Measurements from ENCODE around the gene SPDYE3.
"Not testable (repeated sequence)": the region's sequence is repeated elsewhere in the genome, so short reads cannot be mapped to it uniquely, and the experiment has no call there.

Gene SPDYE3, protein sequence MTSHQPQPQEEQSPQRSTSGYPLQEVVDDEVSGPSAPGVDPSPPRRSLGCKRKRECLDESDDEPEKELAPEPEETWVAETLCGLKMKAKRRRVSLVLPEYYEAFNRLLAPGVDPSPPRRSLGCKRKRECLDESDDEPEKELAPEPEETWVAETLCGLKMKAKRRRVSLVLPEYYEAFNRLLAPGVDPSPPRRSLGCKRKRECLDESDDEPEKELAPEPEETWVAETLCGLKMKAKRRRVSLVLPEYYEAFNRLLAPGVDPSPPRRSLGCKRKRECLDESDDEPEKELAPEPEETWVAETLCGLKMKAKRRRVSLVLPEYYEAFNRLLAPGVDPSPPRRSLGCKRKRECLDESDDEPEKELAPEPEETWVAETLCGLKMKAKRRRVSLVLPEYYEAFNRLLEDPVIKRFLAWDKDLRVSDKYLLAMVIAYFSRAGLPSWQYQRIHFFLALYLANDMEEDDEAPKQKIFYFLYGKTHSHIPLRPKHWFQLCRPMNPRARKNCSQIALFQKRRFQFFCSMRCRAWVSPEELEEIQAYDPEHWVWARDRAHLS

DNA sequence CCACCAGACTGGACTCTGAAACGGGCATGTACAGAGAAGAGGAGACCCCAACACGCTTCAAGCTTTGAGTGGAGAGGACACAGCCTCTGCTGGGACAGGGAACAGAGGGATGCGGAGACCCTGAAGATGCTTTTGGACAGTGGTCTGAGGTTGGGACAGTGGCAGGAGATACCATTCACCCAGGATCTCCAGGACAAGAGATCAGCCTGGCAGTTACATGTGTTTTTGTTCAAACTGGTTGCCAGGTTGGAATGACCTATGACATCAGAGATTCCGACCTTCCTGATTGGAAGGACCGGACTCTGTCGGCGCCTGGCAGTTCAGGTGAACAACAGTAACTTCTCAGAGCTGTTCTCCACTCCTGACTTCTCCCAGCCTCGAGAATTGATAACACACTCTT, at the start of gene SPDYE3:
Gene SPDYE3 (plus strand): TSS at position 301 of the 400 bp plus-strand sequence. CDS start 184 bp downstream, outside the sequence.
- not testable (repeated sequence) for DNase-seq (ENCODE audit: low read depth)

DNA sequence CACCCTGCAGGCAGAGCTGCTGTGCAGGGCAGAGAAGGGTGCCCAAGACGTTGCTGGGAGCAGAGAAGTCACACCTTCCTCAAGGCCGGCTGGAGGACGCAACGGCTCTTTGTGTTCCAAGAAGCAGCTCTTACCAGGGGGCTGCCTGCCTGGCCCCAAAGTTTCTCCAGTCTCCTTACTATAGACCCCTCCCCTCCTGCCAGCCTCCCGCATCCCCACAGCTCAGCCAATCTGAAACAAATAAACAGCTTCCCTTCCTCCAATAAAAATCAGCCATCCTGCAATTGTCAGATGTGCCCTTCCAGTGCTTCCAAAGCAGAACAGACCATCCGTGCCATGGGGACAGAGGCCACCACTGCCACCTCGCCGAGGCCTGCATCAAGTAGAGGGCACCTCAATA, 47.5 kb upstream of the SPDYE3 start:
- DNase-seq (ENCODE audit: low read depth), result not testable (repeated sequence)

DNA sequence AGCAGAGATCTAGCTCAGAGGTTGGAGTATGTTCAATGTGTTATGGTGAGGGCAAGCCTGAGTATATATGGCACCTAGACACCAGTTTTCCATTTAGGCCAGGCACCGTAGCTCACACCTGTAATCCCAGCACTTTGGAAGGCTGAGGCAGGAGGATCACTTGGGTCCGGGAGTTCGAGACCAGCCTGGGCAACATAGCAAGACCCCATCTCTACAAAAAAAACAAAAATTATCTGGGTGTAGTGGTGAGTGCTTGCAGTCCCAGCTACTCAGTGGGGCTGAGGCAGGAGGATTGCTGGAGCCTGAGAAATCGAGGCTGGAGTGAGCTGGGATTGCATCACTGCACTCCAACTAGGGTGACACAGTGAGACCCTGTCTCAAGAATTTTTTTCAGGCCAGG, 44.6 kb upstream of the SPDYE3 start:
- not testable (repeated sequence) for DNase-seq (ENCODE audit: low read depth)

DNA sequence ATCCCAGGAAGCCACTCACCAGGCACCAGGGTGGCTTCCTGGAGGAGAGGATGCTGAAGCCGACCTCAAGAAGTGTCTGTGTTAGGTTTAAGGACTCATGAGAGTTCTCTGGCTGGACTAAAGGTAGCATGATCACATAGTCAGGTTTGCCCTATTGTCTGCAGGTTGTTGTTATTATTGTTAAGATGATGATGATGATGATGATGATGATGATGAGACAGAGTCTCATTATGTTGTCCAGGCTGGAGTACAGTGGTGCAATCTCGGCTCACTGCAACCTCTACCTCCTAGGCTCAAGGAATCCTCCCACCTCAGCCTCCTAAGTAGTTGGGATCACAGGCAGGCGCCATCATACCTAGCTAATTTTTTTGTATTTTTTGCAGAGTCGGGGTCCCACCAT, 43.3 kb upstream of the SPDYE3 start:
- DNase-seq (ENCODE audit: low read depth), result not testable (repeated sequence)

DNA sequence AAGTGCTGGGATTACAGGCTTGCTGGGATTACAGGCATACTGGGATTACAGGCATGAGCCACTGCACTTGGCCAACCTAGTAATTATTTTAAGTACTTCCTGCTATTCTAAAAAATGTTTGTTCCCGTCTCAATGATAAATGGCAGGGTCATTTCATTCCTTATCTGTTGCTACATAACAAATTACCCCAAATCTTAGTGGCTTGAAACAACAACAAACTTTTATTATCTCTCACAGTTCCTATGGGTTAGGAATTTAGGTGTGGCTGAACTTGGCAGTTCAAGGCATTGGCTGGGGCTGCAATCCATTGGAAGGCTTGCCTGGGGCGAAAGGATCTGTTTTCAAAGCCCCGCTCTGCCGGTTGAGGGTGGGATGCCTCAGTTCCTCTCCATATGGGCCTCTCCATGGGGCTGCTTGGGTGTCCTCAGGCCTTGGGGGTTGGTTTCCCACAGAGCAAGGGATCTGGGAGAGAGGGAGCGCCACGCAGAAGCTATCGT, 42.8 kb upstream of the SPDYE3 start:
- not testable (repeated sequence) for DNase-seq (ENCODE audit: low read depth)

DNA sequence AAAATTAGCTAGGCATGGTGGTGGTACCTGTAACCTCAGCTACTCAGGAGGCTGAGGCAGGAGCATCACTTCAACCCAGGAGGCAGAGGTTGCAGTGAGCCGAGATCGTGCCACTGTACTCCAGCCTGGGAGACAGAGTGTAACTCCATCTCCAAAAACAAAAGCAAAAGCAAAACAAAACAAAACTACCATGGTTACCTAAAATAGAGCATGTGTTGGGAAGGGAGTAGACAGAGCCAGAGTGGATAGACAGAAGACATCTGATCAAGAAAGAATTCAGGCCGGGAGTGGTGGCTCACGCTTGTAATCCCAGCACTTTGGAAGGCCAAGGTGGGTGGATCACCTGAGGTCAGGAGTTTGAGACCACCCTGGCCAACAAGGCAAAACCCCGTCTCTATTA, 41.7 kb upstream of the SPDYE3 start:
- not testable (repeated sequence) for DNase-seq (ENCODE audit: low read depth)

DNA sequence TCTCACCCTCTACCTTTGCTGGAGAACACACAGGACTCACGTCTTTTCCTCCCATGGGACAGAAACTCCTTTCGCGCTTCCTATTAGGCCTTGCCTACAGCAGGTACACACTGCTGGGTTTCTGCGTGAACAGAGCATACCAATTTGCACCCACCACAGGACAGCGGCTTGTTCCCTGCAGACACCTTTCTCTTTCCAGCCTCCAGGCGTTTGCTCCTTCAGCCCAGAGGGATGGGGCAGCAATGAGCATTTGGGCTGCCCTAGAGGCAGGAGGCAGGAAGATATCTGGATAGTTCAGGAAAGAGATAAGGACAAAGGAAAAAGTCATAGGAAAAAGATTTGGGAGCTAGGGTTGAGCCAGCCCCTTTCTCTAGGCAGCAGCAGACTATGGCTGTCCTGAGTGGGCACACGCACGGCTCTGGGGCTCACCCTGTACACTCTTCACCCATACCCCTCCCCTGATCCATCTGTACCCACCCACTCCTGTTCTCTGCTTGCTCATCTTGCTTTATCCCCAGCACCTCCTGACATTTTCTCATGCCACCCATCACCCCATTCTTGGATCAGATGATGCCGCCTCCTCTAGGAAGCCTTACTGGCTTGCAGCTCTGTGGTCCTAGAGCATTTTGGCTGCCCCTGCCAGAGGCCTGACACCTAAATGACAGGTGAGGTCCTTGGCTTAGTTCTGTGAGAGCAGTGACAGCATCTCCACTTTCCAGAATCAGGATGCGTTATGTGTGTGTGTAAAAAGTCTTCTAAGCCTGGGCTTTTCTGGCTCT, 40.7 kb upstream of the SPDYE3 start:
- no peak for DNase-seq (ENCODE audit: low read depth)

DNA sequence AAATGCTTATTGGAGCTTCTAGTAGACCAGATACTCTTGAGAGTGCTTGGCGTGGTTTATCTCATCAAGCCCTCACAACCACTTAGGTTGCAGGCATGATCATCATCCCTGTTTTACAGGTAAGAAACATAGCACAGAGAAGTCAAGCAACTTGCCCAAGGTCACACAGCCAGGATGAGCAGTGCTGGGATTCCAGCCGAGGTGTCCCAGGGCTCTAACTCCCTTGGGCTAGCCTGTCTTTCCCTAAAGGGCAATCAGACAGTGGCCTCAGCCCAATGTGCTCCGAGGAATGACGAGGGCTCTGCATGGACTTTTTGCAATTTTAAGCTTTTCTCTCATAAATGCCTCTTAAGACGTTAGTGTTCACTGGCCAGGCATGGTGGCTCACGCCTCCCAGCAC, 39.9 kb upstream of the SPDYE3 start:
- DNase-seq (ENCODE audit: low read depth), result no peak

DNA sequence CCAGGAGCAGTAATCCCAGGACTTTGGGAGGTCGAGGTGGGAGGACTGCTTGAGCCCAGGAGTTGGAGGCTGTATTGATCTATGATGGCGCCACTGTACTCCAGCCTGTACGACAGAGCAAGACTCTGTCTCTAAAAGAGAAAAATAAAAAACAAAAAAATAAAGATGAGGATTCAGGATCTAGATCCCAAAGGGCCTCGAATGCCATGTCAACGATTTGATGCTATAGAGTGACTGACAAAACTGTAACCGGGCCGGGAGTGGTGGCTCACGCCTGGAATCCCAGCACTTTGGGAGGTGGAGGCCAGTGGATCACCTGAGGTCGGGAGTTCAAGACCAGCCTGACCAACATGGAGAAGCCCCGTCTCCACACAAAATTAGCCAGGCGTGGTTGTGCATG, 38.6 kb upstream of the SPDYE3 start:
- DNase-seq (ENCODE audit: low read depth), result not testable (repeated sequence)

DNA sequence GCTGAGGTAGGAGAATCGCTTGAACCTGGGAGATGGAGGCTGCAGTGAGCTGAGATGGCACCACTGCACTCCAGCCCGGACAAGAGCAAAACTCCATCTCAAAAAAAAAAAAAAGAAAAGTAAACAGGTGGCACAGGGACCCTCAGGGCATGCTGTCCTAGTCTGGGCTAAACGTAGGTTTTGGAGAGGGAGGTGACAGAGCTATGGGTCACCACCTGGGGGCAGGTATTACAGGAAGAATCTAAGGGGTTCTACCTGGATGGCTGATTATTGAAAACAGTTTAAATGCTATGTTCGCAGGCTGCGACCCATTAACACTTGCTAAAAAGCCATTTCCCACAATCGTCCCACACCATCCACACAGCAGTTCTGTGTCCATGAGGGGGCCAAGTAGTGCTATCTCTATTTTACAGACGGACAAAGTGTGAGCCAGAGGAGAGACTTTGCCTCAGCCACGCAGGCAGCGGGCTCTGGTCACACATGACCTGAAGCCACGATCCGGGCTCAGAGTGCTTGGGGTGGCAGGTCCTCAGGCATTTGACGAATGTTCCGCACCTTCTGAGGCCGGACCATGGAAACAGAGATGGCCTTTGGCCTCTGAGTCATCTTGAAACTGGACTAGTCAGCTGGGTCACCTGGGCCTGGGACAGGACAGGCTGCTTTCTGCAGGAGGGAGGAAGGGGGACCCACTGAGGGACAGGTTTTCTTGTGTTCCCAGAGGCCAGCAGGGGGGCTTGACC, 38.0 kb upstream of the SPDYE3 start:
- not testable (repeated sequence) for DNase-seq (ENCODE audit: low read depth)

DNA sequence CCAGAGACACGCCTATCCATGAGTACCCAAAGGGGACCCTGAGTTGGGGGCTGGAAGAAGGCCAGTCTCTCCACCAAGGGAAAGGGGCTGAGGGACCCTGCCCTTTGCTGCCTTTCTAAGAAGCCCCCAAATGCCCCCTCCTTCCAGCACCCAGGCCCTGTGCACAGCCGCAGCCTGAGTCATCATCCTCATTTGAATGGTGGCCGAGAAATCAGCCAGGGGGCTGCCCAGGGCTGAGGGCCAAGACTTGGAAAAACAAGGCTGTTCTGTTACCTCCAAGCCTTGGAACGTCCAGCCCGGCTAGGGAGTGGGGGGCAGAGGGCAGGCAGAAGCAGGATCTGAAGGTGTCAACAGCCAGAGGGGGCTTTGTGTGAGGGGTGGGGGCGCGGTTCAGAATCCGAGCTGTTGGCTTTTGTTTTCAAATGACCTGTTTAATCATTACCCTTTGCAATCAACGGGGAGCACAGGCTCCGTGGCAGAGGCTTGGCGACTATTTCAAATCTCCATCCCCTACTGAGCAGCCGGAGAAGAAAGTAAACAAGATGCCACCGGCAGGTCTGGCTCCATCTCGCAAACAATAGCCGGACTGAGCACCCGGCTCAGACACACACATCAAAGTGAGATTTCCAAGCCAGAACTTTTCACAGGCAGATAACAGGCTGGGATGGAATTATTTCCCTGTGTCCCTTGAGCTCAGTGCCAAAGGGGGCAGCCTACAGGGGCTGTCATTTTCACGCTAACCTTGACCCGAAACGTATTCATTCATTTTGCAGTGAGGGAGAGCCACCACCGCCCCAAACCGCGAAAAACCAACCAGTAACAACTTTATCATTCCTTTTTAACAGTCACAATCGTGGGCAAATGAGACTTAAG, 37.2 kb upstream of the SPDYE3 start:
- not testable (repeated sequence) for DNase-seq (ENCODE audit: low read depth)

DNA sequence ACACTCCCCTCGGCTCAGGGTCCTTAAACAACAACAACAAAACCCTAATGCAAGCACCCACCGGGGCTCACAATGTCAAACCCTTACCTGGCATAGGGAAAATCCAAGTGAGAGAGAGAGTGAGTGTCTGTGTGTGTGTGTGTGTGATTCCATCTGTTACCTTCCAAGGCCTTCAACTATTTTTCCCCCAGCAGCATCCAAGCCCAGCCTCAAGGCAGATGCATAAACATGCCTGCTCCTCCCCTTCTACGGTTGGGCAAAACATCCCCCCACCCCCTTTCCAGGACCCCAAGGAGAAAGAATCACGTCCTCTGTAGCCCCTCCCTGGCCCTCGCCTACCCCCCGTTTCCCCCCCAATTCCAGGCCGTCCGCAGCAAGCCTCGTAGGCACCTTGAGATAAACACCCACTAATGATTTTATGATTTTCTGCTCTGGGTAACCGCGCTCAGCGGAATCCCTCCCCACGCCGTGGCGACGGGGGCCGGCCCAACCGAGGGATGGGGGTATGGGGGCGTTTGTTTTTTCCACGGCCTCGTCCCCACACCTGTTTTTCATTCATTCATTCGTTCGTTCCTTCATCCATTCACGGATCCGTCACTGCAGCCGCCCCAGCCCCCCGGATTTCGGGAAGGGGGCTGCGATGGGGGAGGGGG, 36.4 kb upstream of the SPDYE3 start:
- DNase-seq (ENCODE audit: low read depth), result peak; percentile 16

DNA sequence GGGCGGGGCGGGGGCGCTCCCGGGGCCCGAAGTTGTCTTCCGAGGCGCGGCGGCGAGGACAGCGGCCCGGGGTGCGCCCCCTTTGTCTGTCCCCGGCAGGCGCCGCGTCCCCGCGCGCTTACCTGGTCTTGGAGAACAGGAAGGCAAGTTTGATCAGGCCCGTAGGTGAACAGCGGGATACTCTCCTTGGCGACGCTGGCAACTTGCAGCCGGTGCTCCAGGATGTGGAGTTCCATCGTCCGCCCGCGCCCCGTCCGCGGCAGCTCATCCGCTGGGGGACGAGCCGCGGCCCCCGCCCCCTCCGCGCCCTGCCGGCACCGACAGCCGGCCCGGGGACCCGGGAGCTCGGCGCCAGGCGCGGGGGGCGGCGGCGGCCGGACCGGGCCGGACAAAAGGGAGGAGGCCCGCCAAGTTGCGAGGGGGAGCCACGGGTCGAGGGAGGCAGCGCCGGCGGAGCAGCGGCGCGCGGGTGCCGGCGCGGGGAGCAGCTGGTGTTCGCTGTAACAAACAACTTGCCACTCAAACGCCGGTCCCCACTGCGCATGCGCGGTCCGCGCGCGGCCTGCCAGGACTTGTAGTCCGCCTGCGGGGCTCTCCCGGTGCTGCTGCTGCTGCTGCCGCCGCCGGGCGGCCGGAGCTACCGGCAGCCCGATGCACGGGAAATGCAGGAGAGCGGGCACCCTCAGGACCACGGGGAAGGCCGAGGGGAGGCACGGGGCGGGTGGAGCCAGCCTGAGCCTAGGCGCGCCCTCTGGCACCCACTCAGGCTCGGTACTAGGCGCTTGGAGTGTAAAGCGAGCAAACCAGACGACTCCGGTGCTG, 35.6 kb upstream of the SPDYE3 start:
- DNase-seq (ENCODE audit: low read depth), result peak; percentile 97

DNA sequence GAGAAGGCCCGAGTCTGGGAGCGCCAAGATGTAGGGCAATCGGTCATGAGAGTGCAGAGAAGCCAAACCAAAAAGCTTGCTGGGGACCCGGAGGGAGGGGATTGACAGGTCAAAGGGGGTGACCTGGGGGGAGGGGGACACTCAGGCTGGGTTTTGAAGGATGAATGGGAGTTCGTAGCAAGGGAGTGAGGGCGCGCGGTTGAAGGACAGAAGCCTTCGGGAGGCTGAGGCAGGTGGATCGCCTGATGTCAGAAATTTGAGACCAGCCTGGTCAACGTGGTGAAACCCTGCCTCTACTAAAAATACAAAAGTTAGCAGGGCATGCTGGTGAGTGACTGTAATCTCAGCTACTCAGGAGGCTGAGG, 35.0 kb upstream of the SPDYE3 start:
- DNase-seq (ENCODE audit: low read depth), result not testable (repeated sequence)

DNA sequence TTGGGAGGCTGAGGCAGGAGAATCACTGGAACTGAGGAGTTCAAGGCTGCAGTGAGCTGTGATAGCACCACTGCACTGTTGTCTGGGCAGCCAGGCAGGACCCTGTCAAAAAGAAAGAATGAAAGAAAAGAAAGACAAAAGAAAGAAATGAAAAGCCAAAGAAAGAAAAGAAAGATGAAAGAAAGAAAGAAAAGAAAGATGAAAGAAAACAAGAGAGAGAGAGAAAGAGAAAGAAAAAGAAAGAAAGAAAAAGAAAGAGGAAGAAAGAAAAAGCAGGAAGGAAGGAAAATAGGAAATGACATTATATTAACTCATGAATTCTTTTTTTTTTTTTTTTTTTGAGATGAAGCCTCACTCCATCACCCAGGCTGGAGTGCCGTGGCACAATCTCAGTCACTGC, 32.4 kb upstream of the SPDYE3 start:
- no peak for DNase-seq (ENCODE audit: low read depth)

DNA sequence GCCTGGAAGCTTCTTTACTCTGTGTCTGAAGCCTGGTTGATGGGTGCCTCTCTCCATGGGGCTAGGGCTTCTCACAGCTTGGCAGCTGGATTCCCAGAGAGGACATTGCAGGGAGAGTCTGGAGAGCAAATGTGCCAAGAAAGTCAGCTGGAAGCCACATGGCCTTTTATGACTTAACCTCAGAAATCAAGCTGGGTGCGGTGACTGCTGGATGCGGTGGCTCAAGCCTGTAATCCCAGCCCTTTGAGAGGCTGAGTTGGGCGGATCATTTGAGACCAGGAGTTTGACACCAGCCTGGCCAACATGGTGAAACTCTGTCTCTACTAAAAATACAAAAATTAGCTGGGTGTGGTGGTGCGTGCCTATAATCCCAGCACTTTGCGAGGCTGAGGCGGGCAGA, 31.4 kb upstream of the SPDYE3 start:
- DNase-seq (ENCODE audit: low read depth), result not testable (repeated sequence)

DNA sequence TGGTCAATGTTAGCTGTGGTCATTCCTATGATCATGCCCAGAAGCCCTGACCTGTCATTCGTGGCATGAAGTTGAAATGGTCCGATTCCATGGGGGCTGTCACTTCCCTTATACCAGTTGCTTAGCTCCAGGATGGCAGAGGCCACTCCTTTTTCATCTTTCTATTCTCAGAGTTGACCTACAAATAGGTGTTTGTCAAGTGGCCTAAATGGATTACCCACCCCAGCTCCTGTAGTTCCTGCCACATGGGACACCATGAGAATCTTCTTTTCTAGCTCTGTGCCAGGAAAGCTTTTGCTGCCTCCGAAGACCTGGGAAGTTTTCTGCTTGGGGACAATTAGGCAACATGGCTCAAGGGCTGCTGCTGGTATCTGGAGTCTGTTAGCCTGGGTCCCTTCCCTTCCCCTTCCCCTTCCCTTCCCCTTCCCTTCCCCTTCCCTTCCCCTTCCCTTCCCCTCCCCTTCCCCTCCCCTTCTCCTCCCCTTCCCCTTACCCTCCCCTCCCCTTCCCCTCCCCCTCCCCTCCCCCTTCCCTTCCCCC, 25.4 kb upstream of the SPDYE3 start:
- DNase-seq (ENCODE audit: low read depth), result not testable (repeated sequence)

DNA sequence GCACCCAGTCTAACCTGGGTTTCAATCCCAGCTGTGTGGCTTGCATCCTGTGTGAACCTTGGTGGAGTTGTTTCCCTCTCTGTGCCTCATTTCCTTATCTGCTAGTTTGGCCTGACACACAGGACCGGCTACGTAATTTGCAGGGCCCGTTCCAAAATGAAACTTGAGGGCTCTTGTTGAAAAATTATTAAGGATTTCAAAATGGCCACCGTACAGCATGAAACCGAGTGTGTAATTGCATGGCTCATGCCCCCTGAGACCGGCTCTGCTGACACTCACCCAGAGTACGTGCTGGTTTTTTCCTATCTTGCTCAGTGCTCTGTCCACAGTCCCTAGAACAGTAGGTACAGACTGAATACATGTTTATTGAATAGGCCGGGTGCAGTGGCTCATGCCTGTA, 24.4 kb upstream of the SPDYE3 start:
- DNase-seq (ENCODE audit: low read depth), result not testable (repeated sequence)

Measured in stimulated activated CD8-positive, alpha-beta memory T cell treated with anti-CD3 and anti-CD28 coated beads, Interleukin-12 subunit alpha, Interleukin-12 subunit beta, amount 100 ng/mL, for 4 hours (primary cell).